HepG2 (cell line): ENCODE measurements around the gene SETD1A. TPM values are rescaled to one million over a fixed set of nuclear protein-coding genes. Genes with fewer than 3 reads are reported as not detected.
A peak's percentile ranks its signal among the peaks of the same experiment; 100 is the strongest.

Experiments
- BCL6 ChIP-seq: IDR thresholded peaks from 2 replicates; pipeline ENCODE4 v1.6.1; 2016; ENCODE audit warnings: missing genetic modification reagents, missing compliant biosample characterization
- FOXK1 ChIP-seq: sonication (generic); formaldehyde crosslinking; IDR thresholded peaks from 2 replicates; pipeline ENCODE4 v1.4.0; 2020; ENCODE audit warnings: low read depth, missing genetic modification reagents, borderline replicate concordance
- ISL2 ChIP-seq: sonication (generic); formaldehyde crosslinking; IDR thresholded peaks from 2 replicates; pipeline ENCODE4 v1.5.0; 2020; ENCODE audit warnings: missing genetic modification reagents
- MTERF4 ChIP-seq: sonication (generic); formaldehyde crosslinking; IDR thresholded peaks from 2 replicates; pipeline ENCODE4 v1.8.0; 2023; ENCODE audit warnings: mild to moderate bottlenecking, missing genetic modification reagents
- SMARCC2 ChIP-seq: fragments of 450-650 bp; IDR thresholded peaks from 2 replicates; pipeline ENCODE4 v1.6.1; 2017; ENCODE audit warnings: antibody characterized with exemption, mild to moderate bottlenecking
- TCF7 ChIP-seq: sonication (generic); IDR thresholded peaks from 2 replicates; pipeline ENCODE4 v1.6.1; 2016; ENCODE audit warnings: antibody characterized with exemption, low read depth
- TRIM22 ChIP-seq: fragments of 450-650 bp; IDR thresholded peaks from 2 replicates; pipeline ENCODE4 v1.6.1; 2017
- ZBTB38 ChIP-seq: sonication (generic); formaldehyde crosslinking; IDR thresholded peaks from 2 replicates; pipeline ENCODE4 v1.5.1; 2020; ENCODE audit warnings: mild to moderate bottlenecking, missing genetic modification reagents
- ZBTB44 ChIP-seq: sonication (generic); formaldehyde crosslinking; IDR thresholded peaks from 2 replicates; pipeline ENCODE4 v1.4.0; 2020; ENCODE audit warnings: missing genetic modification reagents
- ZMAT3 ChIP-seq: sonication (generic); formaldehyde crosslinking; conservative IDR thresholded peaks from 2 replicates; pipeline ENCODE4 v1.7.0; 2021; ENCODE audit warnings: missing genetic modification reagents
- ZNF292 ChIP-seq: sonication (generic); formaldehyde crosslinking; IDR thresholded peaks from 2 replicates; pipeline ENCODE4 v1.8.1; 2022; ENCODE audit warnings: mild to moderate bottlenecking, low read depth, missing genetic modification reagents, borderline replicate concordance
- ZNF318 ChIP-seq: sonication (generic); formaldehyde crosslinking; IDR thresholded peaks from 2 replicates; pipeline ENCODE4 v1.4.0; 2020; ENCODE audit warnings: mild to moderate bottlenecking, missing genetic modification reagents
- ZNF883 ChIP-seq: sonication (generic); formaldehyde crosslinking; IDR thresholded peaks from 2 replicates; pipeline ENCODE4 v1.5.1; 2020; ENCODE audit warnings: mild to moderate bottlenecking, missing genetic modification reagents; ENCODE audit errors: not compliant biosample characterization
- polyA plus RNA-seq, 8 experiments: library from polyadenylated mRNA; depleted of rRNA in 3 of 8; stranded (reverse) in 7 of 8; unstranded in 1 of 8; fragments of >200 nt; fragmentation: Illumina TruSeq in 4 of 8; extraction: Trizol in 4 of 8; gene quantifications; 2 replicates each; pipeline versions ENCODE4 v1.2.1 to v1.2.3, GENCODE V29; 2011 to 2016; ENCODE audit warnings: low read depth in 4 of 8, missing spikeins in 1 of 8, mixed read lengths in 1 of 8; ENCODE audit not compliant: insufficient read depth in 1 of 8
- total RNA-seq, 5 experiments: library from RNA; depleted of rRNA; stranded (reverse); fragments of >200 nt; fragmentation: Illumina TruSeq; extraction: Trizol; gene quantifications; 2 replicates each; pipeline ENCODE4 v1.2.3, GENCODE V29; 2016; ENCODE audit warnings: low read depth in 1 of 5

Gene SETD1A
- total and polyA plus RNA-seq, 2 of the 13 experiments (the other 11 are each of a cell fraction or from before 2014, with no cell fraction given): 3.8 to 5.6 TPM

GRCh38 chr16:30997725-30998711 is 40.5 kb downstream of the SETD1A start (continued):
- TF ChIP-seq TRIM22: no peak
- no peak; the same call in 1 of the 2 replicates for TF ChIP-seq ZMAT3 (CRISPR knock-in tag)
- no peak for TF ChIP-seq ZNF292 (CRISPR knock-in tag)
- TF ChIP-seq SMARCC2: no peak
- 0 out of 2 replicates have a peak, but pooled peaks have one; percentile 4 for TF ChIP-seq BCL6
- no peak for TF ChIP-seq ZNF883 (CRISPR knock-in tag)
- no peak for TF ChIP-seq FOXK1 (CRISPR knock-in tag)
- no peak for TF ChIP-seq ZBTB44 (CRISPR knock-in tag)
- TF ChIP-seq ZBTB38: no peak; the same call in 1 of the 2 replicates
- TF ChIP-seq TCF7: no peak
- peak; percentile 85 for TF ChIP-seq ZNF318 (CRISPR knock-in tag)
- TF ChIP-seq MTERF4: 0 out of 2 replicates have a peak, but pooled peaks have one; percentile 73
- no peak for TF ChIP-seq ISL2 (CRISPR knock-in tag)
